Measurements from ENCODE around the gene SH3BP1.
A peak's percentile ranks its signal among the peaks of the same experiment; 100 is the strongest.
"Not testable (repeated sequence)": the region's sequence is repeated elsewhere in the genome, so short reads cannot be mapped to it uniquely, and the experiment has no call there.

Gene SH3BP1

GRCh38 chr22:37692627-37693285, 53.3 kb downstream of the SH3BP1 start:
- Histone ChIP-seq H3K9ac (no peak overlapping the region; a peak in 1 of 22 replicates), H3K4me2 (no peak overlapping the region), H3K27me3 (no peaks in the 10 kb centered on the region), H3K9me3 (replicated peaks in 1 of 11) (no peaks in the 10 kb centered on the region), H3K4me1 (peaks cover 21 to 40% (median 27%) of the 10 kb centered on the region in 10 experiments), H3K36me3 (peaks cover 66 to 77% (median 71%) of the 10 kb centered on the region in 11 experiments), H4K20me1 (peaks cover 0 to 22% (median 7%) of the 10 kb centered on the region in 11 experiments; a peak in 8 of 22 replicates), H3K27ac (no peak overlapping the region), H3K4me3 (no peak overlapping the region)
- TF ChIP-seq Cebpa-rat (IDR thresholded peaks at IDR 0.05), result no peak

DNA sequence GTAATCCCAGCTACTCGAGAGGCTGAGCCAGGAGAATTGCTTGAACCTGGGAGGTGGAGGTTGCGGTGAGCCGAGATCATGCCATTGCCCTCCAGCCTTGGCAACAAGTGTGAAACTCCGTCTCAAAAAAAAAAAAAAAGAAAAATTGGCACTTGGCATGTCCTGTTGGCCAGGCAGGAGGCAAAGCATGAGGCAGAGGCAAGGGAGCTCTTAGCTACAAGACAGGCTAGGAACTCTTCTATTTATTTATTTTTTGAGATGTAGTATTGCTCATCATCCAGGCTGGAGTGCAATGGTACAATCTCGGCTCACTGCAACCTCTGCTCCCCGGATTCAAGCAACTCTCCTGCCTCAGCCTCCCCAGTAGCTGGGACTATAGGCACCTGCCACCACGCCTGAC, 54.7 kb downstream of the SH3BP1 start:
- Histone ChIP-seq H4K20me1 (peaks cover 0 to 11% (median 1%) of the 10 kb centered on the region in 11 experiments; a peak in 7 of 22 replicates), H3K4me1 (peaks cover 20 to 44% (median 38%) of the 10 kb centered on the region in 10 experiments), H3K36me3 (peaks cover 54 to 64% (median 57%) of the 10 kb centered on the region in 11 experiments)
- not testable (repeated sequence) for H3K27me3 ChIP-seq; H3K4me3 ChIP-seq; H3K9ac ChIP-seq; H3K9me3 ChIP-seq (replicated peaks in 1 of 11); H3K27ac ChIP-seq; H3K4me2 ChIP-seq

- H3K9ac ChIP-seq, result peak overlapping the region in 10 of 11 experiments; percentile 17 to 73 (median 47); a peak in 17 of 22 replicates
- H3K4me3 ChIP-seq, result peak overlapping the region in 6 of 10 experiments; percentile 12 to 51 (median 30); a peak in 9 of 20 replicates
- peak overlapping the region in 7 of 11 experiments; percentile 14 to 47 (median 40); a peak in 9 of 22 replicates for H3K27ac ChIP-seq
- peaks cover 33 to 54% (median 45%) of the 10 kb centered on the region in 10 experiments for H3K4me1 ChIP-seq
- peaks cover 35 to 54% (median 45%) of the 10 kb centered on the region in 11 experiments for H3K36me3 ChIP-seq
- not testable (repeated sequence) for H4K20me1 ChIP-seq; H3K27me3 ChIP-seq; H3K9me3 ChIP-seq (replicated peaks in 1 of 11)
- H3K4me2 ChIP-seq, result peak overlapping the region; percentile 78 to 91 (median 87)
Measured at GRCh38 chr22:37696260-37696656, 56.8 kb downstream of the SH3BP1 start.

- Histone ChIP-seq H3K27ac (peak within 1 kb of the TSS in 9 of 11 experiments; percentile 29 to 68 (median 50); a peak in 16 of 22 replicates), H3K9me3 (replicated peaks in 1 of 11) (peaks cover 0 to 13% (median 0%) of the 10 kb centered on the region in 11 experiments; a peak in 2 of 22 replicates), H3K4me3 (peak within 1 kb of the TSS; percentile 22 to 61 (median 53); a peak in 19 of 20 replicates), H4K20me1 (peaks cover 0 to 10% (median 0%) of the 10 kb centered on the region in 11 experiments; a peak in 3 of 22 replicates), H3K4me1 (peaks cover 36 to 60% (median 50%) of the 10 kb centered on the region in 10 experiments), H3K9ac (peak within 1 kb of the TSS; percentile 17 to 73 (median 61); a peak in 20 of 22 replicates), H3K4me2 (peak within 1 kb of the TSS; percentile 78 to 91 (median 87)), H3K27me3 (no peaks in the 10 kb centered on the region), H3K36me3 (peaks cover 29 to 53% (median 41%) of the 10 kb centered on the region in 11 experiments)
- TF ChIP-seq Cebpa-rat (IDR thresholded peaks at IDR 0.05), result no peak
Measured at GRCh38 chr22:37696657-37697537, 57.4 kb downstream of the SH3BP1 start, which contains the start of gene TRIOBP. TSS of gene TRIOBP (plus strand) at chr22:37697048. CDS start at chr22:37701366, 4,318 bp downstream.

- H3K36me3 ChIP-seq, result peaks cover 23 to 51% (median 37%) of the 10 kb centered on the region in 11 experiments
- H3K27ac ChIP-seq, result peak overlapping the region in 8 of 11 experiments; percentile 29 to 68 (median 50); a peak in 15 of 22 replicates
- H3K9ac ChIP-seq, result peak overlapping the region in 9 of 11 experiments; percentile 48 to 73 (median 64); a peak in 17 of 22 replicates
- peaks cover 0 to 13% (median 0%) of the 10 kb centered on the region in 11 experiments; a peak in 2 of 22 replicates for H3K9me3 ChIP-seq (replicated peaks in 1 of 11)
- H3K27me3 ChIP-seq, result no peaks in the 10 kb centered on the region
- peak overlapping the region; percentile 78 to 91 (median 87); a peak in 21 of 22 replicates for H3K4me2 ChIP-seq
- TF ChIP-seq Cebpa-rat (IDR thresholded peaks at IDR 0.05), result no peak
- peaks cover 36 to 64% (median 53%) of the 10 kb centered on the region in 10 experiments for H3K4me1 ChIP-seq
- H3K4me3 ChIP-seq, result peak overlapping the region in 9 of 10 experiments; percentile 35 to 61 (median 54); a peak in 17 of 20 replicates
- H4K20me1 ChIP-seq, result peaks cover 0 to 10% (median 0%) of the 10 kb centered on the region in 11 experiments; a peak in 3 of 22 replicates
Measured at GRCh38 chr22:37697538-37697835, 58.0 kb downstream of the SH3BP1 start.

DNA sequence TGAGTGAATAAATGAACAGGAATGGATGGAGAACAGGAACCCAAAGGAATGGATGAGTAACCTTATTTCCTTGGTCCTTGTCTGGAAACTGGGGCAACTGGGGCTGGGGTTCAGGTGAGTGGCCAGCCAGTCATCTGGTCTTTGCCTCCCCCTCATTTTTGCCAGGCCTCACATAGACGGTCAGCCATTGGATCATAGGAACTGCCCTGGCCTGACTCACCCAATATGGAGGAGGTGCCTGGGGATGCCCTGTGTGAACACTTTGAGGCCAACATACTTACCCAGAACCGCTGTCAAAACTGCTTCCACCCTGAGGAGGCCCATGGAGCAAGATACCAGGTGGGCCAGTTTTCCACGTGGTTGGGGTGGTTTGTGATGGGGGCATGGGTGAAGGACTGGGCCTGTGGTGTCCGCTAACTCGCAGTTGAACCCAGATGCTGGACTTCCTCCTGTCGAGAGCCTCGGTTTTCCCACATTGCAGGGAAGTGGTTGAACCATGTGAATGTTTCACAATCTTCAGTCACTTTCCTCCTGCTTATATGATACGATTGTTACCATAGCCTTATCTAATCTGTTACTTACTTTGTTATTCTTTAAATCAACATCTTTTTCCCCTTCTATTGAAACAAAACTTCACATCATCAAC, 61.8 kb downstream of the SH3BP1 start:
- Histone ChIP-seq H3K4me3 (no peak overlapping the region), H3K4me2 (peak overlapping the region in 8 of 11 experiments; percentile 29 to 80 (median 67); a peak in 14 of 22 replicates), H3K9ac (no peak overlapping the region), H3K36me3 (peaks cover 0 to 56% (median 41%) of the 10 kb centered on the region in 11 experiments; a peak in 15 of 22 replicates), H4K20me1 (no peaks in the 10 kb centered on the region), H3K27ac (peak overlapping the region in 8 of 11 experiments; percentile 12 to 53 (median 40); a peak in 12 of 22 replicates), H3K27me3 (no peaks in the 10 kb centered on the region), H3K4me1 (peaks cover 25 to 62% (median 46%) of the 10 kb centered on the region in 10 experiments), H3K9me3 (replicated peaks in 1 of 11) (peaks cover 0 to 13% (median 0%) of the 10 kb centered on the region in 11 experiments; a peak in 2 of 22 replicates)
- peak in 4 of 11 experiments; percentile 6 to 34 (median 22); a peak in 2 of 22 replicates for TF ChIP-seq Cebpa-rat (IDR thresholded peaks at IDR 0.05)

GRCh38 chr22:37703906-37704305, 64.4 kb downstream of the SH3BP1 start:
- no peak for TF ChIP-seq Cebpa-rat (IDR thresholded peaks at IDR 0.05)
- Histone ChIP-seq H3K4me3 (no peak overlapping the region), H3K4me1 (peaks cover 2 to 51% (median 31%) of the 10 kb centered on the region in 10 experiments; a peak in 18 of 20 replicates), H3K9ac (no peak overlapping the region), H3K27ac (no peak overlapping the region), H3K36me3 (peaks cover 0 to 67% (median 41%) of the 10 kb centered on the region in 11 experiments; a peak in 15 of 22 replicates), H3K27me3 (no peaks in the 10 kb centered on the region), H3K4me2 (no peak overlapping the region), H4K20me1 (no peaks in the 10 kb centered on the region), H3K9me3 (replicated peaks in 1 of 11) (peaks cover 0 to 13% (median 0%) of the 10 kb centered on the region in 11 experiments; a peak in 2 of 22 replicates)

- Histone ChIP-seq H4K20me1 (no peaks in the 10 kb centered on the region), H3K27ac (no peak overlapping the region), H3K27me3 (no peaks in the 10 kb centered on the region), H3K4me2 (peak overlapping the region in 3 of 11 experiments; percentile 15 to 41 (median 39); a peak in 4 of 22 replicates), H3K9me3 (replicated peaks in 1 of 11) (peaks cover 0 to 13% (median 0%) of the 10 kb centered on the region in 11 experiments; a peak in 2 of 22 replicates), H3K4me3 (no peak overlapping the region), H3K36me3 (peaks cover 0 to 74% (median 45%) of the 10 kb centered on the region in 11 experiments; a peak in 16 of 22 replicates), H3K9ac (no peak overlapping the region), H3K4me1 (peaks cover 0 to 57% (median 34%) of the 10 kb centered on the region in 10 experiments; a peak in 13 of 20 replicates)
- TF ChIP-seq Cebpa-rat (IDR thresholded peaks at IDR 0.05), result no peak
Measured at GRCh38 chr22:37704645-37705044, 65.2 kb downstream of the SH3BP1 start.

Data from BLaER1 treated with 17β-estradiol and CSF1 and Interleukin-3, amounts not matched to agents 10 nM and 100 nM (cell line).